NCI-H146 treated with DMSO at 0.1 percent for 48 hours (cell line): ENCODE measurements around the gene TKTL1.

Experiments
- DNase-seq: peaks from one replicate; lab custom pipeline; 2025; ENCODE audit not compliant: unreplicated experiment; lab: John Stamatoyannopoulos, UW

Gene TKTL1

DNA sequence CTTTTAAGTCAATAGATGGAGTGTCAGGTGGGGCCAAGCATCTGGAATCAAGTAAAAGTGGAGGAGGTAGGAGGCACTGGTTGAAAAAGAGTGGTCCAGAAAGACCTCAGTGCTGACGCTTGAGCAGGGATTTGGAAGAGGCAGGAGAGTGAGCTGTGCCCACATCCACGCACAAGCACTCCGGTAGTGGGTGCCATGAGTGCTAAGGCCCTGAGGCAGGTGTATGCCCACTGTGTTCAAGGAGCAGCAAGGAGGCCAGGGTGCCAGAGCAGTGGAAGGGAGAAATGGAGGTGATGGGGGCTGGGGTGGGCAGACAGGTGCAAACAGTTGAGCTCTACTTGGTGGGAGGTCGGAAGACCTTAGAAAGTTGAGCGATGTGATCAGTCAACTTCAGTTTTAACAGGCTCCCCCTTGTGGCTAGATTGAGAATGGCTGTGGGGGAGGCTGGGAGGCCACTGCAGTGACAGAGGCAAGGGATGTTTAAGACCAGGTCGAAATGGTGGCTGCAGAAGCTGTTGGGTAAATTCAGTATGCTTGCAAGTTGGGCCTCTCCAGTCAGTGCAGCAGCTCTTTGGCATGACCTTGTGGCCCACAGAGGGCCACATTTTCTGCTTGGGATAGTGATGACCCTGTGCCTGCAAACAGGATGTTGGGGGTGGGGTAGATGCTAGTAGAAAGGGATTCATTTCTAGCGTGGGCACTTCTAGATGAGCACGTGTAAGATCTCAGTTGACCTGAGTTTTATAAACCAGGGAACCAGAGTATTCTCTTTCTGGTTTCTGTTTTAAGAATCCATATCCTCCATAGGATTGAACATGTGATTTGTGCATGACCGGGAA, 12.7 kb downstream of the TKTL1 start:
- DNase-seq = no peak

- DNase-seq = no peak
Observed at GRCh38 chrX:154309041-154309775, 13.6 kb downstream of the TKTL1 start.

- no peak for DNase-seq
Observed at GRCh38 chrX:154310616-154311536, 15.3 kb downstream of the TKTL1 start.

- no peak for DNase-seq
Observed at GRCh38 chrX:154312116-154312515, 16.5 kb downstream of the TKTL1 start.

DNA sequence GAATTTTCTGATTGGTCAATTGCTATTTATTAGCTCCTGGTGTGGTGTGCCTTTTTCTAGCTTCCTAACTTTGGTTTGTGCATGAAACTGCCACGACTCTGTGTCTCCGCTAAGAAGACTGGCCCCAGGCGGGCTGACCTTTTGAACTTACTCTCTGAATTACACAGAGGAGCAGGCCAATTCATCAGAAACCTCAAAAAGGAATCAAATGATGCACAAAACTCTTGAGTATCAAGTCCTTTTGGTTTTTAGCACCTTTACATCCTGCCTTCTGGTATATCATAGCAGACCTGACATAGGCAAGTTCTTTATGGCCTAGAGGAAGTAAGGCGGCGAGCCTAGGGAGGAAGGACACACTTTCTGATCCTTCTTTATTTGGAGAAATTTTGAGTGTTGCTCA, 17.6 kb downstream of the TKTL1 start:
- DNase-seq = no peak

GRCh38 chrX:154315416-154315815, 19.8 kb downstream of the TKTL1 start:
- no peak for DNase-seq

DNA sequence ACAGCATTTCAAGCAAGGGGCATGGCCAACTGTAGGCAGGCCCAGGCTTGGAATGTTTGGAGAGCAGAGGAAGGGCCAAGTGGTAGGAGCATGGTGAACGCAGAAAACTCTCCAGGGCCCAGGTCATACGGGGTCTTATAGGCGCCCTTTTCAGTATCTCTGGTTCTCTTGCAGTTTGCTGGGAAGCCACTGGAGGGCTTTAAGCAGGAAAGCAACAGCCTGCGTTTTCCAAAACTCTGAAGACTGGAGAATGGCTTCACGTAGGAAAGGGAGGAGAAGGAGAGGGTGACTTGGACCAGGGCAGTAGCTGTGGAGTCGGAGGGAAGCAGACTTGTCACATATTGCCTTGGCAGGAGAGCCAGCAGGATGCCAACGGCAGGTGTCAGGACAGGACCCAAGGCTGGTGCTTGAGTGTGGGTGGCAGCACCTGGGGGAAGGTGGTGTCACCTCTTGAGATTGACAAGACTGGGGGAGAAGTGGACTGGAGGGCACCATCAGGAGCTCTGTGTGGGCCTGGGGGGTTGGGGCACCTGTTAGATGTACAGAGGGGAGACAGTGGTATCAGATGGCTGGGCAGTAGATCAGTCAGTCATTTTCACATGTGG, 21.9 kb downstream of the TKTL1 start:
- DNase-seq = no peak

GRCh38 chrX:154320406-154320805, 24.8 kb downstream of the TKTL1 start:
- DNase-seq = no peak

DNA sequence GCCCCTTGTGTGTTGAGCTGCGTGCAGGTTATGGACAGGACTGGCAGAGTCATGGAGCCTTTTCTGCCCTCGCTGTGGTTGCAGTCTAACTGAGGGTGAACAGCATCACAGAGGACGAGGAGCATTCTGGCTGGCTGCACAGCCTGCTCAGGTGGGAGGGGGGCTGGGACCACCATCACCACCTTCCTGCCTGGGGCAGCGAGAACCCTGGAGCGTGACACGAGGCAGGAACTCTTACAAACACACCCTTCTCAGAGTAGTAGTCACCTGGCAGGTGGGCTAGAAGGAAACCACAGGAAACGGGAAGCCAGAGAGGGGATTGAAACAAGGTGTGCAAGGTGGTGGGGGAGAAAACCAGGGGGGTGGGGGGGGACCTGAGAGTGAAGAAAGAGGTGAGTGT, 25.6 kb downstream of the TKTL1 start:
- DNase-seq = no peak

- no peak for DNase-seq
Observed at GRCh38 chrX:154321594-154321993, 26.0 kb downstream of the TKTL1 start.

DNA sequence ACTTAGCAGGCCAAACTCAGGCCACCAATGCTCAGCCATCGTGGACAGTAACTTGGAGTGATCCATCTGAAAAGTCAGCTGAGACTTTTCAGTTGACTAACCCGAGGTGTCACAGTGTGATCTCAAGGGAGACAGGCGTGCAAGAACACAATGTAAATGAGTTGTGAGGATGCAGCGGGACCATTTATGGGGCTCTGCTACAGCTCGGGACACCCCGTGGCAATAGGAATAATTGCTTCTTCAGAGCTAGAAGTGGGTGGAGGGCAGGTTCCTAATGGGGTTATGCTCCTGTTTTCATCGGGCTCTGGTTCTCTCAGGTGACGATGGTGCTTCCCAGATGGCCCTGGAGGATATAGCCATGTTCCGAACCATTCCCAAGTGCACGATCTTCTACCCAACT, 27.3 kb downstream of the TKTL1 start:
- no peak for DNase-seq

- no peak for DNase-seq
Observed at GRCh38 chrX:154323537-154323936, 27.9 kb downstream of the TKTL1 start.

- no peak for DNase-seq
Observed at GRCh38 chrX:154325541-154325940, 29.9 kb downstream of the TKTL1 start.

DNA sequence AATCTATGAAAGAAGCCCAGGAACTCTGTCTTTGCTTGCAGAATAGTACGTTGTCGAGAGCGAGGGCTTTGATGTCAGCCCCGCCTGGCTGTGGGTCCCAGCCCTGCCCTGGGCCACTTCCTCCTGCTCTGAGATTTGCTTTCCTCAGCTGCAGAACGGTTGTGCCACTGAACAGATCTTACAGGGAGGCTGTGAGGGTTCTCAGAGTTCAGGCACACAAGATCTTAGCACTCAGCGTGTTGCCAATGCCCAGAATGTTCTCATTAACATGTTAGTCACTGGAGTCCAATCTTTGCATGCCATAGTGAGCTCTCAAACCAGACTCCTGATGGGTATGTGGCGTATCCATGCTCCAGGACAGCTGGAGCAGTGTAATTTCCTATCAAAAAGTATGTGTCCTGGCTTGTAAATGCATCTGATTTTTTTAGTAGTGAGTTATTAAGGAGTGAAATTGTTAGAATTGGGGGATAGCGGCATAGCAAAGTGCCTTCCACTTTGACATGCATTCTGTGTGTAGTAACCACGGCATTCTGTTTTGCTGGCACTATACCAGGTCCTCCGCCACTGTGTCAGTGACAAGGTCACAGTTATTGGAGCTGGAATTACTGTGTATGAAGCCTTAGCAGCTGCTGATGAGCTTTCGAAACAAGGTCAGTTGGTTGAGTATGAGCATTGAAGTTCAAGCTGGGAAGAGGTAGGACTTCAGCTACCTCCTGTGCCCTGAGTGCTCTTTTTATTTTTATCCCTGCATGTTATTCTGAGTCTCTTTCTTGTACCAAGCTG, 31.6 kb downstream of the TKTL1 start:
- DNase-seq = no peak

- no peak for DNase-seq
Observed at GRCh38 chrX:154328646-154329045, 33.1 kb downstream of the TKTL1 start.

DNA sequence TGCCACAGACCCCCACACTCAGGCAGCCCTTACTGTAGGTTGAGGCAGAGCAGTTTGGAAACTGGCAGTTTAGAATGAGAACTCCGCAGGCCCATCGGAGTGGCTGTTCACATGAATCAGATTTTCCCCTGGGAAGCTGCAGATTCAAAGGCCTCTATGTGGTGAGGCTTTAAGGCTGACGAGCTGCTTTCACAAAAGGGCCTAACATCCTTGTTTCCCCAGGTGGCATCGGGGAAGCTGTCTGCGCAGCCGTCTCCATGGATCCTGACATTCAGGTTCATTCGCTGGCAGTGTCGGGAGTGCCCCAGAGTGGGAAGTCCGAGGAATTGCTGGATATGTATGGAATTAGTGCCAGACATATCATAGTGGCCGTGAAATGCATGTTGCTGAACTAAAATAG, 33.7 kb downstream of the TKTL1 start:
- no peak for DNase-seq

- DNase-seq = no peak
Observed at GRCh38 chrX:154332561-154332960, 37.0 kb downstream of the TKTL1 start.

DNA sequence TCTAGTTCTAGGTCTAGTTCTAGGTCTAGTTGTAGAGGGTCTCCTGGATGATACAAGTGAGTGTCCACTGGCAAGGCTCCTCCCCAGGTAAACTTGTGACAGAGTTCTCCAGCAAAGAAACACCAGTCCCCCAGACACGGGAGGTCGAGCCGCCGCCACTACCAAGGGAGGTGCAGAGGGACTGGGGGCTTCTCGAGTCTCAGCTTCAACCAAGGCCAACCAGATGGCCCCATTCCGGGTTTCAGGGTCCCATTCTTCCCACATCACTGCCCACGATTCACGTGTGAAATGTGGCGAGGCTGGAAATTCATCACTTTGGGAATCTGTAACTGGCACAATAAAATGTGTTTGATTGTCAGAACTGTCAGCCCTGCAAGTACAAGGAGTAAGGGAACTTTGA, 37.5 kb downstream of the TKTL1 start:
- no peak for DNase-seq

DNA sequence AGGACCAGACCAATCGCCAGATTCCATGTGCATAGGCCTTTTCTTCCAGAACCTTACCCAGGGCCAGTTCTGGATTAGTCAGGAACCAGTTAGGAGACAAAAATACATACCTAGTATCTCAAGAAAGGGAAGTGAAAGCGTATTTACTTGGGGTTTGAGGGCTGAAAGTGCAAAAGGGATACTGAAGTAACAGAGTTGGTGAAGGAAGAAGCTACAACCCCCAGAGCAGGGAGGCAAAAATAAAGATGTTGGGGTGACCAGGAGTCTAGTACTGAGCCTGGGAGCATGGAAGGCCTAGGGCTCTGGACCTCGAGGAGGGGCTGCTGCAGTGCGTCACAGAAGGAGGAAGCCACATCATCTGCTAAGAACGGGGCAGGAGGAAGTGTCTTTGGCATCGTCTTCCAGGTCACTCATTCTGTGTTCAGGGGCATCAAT, 38.3 kb downstream of the TKTL1 start:
- DNase-seq = no peak

DNA sequence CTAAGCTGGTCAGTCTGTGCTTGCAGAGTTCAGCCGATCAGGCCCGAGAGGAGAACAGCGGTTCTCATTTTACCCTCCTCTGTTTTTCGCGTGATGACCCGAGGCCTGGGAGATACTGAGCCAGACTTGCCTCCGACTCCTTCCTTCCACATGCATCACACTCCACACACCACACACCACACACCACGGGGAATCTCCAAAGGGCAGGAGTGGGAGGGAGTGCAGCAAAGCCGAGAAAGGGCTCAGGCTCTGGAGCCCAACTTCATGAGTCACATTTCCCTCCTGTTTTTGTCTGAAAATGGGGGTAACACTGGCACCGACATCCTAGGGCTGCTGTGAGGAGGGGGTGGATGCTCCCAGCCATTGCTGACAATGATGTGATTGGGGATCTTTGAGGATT, 38.9 kb downstream of the TKTL1 start:
- DNase-seq = no peak
